SU-DHL-6 (cell line): ENCODE data around the gene GLDN.

Experiments
- H2AFZ ChIP-seq: fragments of 200-600 bp; sonication (generic); 2 replicates; pipeline ENCODE4 v1.6.1; 2014; ENCODE audit warnings: low read depth, mild to moderate bottlenecking, moderate library complexity, mixed read lengths, antibody characterized with exemption, low read length; ENCODE audit not compliant: severe bottlenecking
- H3F3A ChIP-seq: fragments of 200-600 bp; shearing (Covaris generic); 2 replicates; pipeline ENCODE4 v1.6.0; 2016; ENCODE audit warnings: antibody characterized with exemption, mild to moderate bottlenecking; ENCODE audit not compliant: insufficient read depth
- H3K27ac ChIP-seq: fragments of 200-600 bp; sonication (generic); 2 replicates; pipeline ENCODE4 v1.5.1; 2016; ENCODE audit warnings: low read depth, mild to moderate bottlenecking, low read length, moderate library complexity, mixed read lengths
- H3K27me3 ChIP-seq: fragments of 200-600 bp; sonication (generic), shearing (Covaris generic); 2 replicates; pipeline ENCODE4 v1.6.0; 2014; ENCODE audit warnings: mild to moderate bottlenecking, low read length
- H3K36me3 ChIP-seq: fragments of 200-600 bp; sonication (generic); 2 replicates; pipeline ENCODE4 v1.6.1; 2014; ENCODE audit warnings: mild to moderate bottlenecking, low read length, mixed read lengths
- H3K4me2 ChIP-seq: fragments of 300-600, 200-600 bp; shearing (Covaris generic), sonication (generic); 2 replicates; pipeline ENCODE4 v1.6.0; 2014; ENCODE audit warnings: low read length, low read depth, mild to moderate bottlenecking; ENCODE audit not compliant: poor library complexity, severe bottlenecking
- H3K4me3 ChIP-seq: fragments of 200-600 bp; sonication (generic); 2 replicates; pipeline ENCODE4 v1.5.1; 2014; ENCODE audit warnings: antibody characterized with exemption, low read length, mild to moderate bottlenecking, mixed read lengths; ENCODE audit not compliant: insufficient read depth, poor library complexity, severe bottlenecking
- H3K79me2 ChIP-seq: fragments of 200-600 bp; sonication (generic); 2 replicates; pipeline ENCODE4 v1.6.1; 2014; ENCODE audit warnings: mild to moderate bottlenecking, low read length, moderate library complexity; ENCODE audit not compliant: insufficient read depth
- H3K9ac ChIP-seq: fragments of 200-600 bp; sonication (generic); 2 replicates; pipeline ENCODE4 v1.7.0; 2014; ENCODE audit warnings: mild to moderate bottlenecking, low read length
- H3K9me2 ChIP-seq: fragments of 200-600 bp; sonication (generic); replicated peaks from 2 replicates; pipeline ENCODE4 v1.6.1; 2014; ENCODE audit warnings: low read length; ENCODE audit not compliant: insufficient read depth
- H3K9me3 ChIP-seq: fragments of 200-600 bp; sonication (generic); 2 replicates; pipeline ENCODE4 v1.6.1; 2014; ENCODE audit warnings: low read length, mixed read lengths; ENCODE audit not compliant: insufficient read depth
- H4K20me1 ChIP-seq: fragments of 200-600 bp; sonication (generic); 2 replicates; pipeline ENCODE4 v1.6.1; 2014; ENCODE audit warnings: low read depth, mild to moderate bottlenecking, antibody characterized with exemption, low read length, moderate library complexity, mixed read lengths
- CTCF ChIP-seq: fragments of 200-600 bp; sonication (generic); IDR thresholded peaks from one replicate; pipeline ENCODE4 v1.5.1; 2017; ENCODE audit warnings: antibody characterized with exemption, mild to moderate bottlenecking, low read length, moderate library complexity; ENCODE audit not compliant: insufficient read depth, poor library complexity, severe bottlenecking
- EZH2phosphoT487 ChIP-seq: fragments of 200-600 bp; sonication (generic), shearing (Covaris generic); conservative IDR thresholded peaks from 2 replicates; pipeline ENCODE4 v1.6.1; 2018; ENCODE audit warnings: mild to moderate bottlenecking, antibody characterized with exemption, low read length, moderate library complexity, mixed read lengths

Gene GLDN

GRCh38 chr15:51368751-51369450 lies 27.4 kb downstream of the GLDN start:
- Histone ChIP-seq H3K27ac (no peak overlapping the region), H3K9me3 (no peaks in the 10 kb centered on the region)

GRCh38 chr15:51369451-51369761 lies 28.0 kb downstream of the GLDN start:
- Histone ChIP-seq H3K4me3 (no peak overlapping the region), H3K36me3 (no peaks in the 10 kb centered on the region), H3K27ac (no peak overlapping the region), H2AFZ (no peak overlapping the region), H4K20me1 (no peaks in the 10 kb centered on the region), H3K9me2 (no peaks in the 10 kb centered on the region), H3K9ac (no peak overlapping the region), H3K4me2 (no peak overlapping the region), H3F3A (no peaks in the 10 kb centered on the region), H3K79me2 (no peaks in the 10 kb centered on the region), H3K27me3 (no peaks in the 10 kb centered on the region), H3K9me3 (no peaks in the 10 kb centered on the region)
- TF ChIP-seq CTCF (no peak), EZH2phosphoT487 (no peak)

More at GRCh38 chr15:51368751-51369450, 27.4 kb downstream of the GLDN start:
- no peaks in the 10 kb centered on the region for H4K20me1 ChIP-seq
- no peaks in the 10 kb centered on the region for H3K36me3 ChIP-seq
- H3K27me3 ChIP-seq: no peaks in the 10 kb centered on the region
- no peak overlapping the region for H3K9ac ChIP-seq
- no peaks in the 10 kb centered on the region for H3F3A ChIP-seq
- no peak overlapping the region for H2AFZ ChIP-seq
- TF ChIP-seq EZH2phosphoT487: no peak
- no peak for TF ChIP-seq CTCF
- H3K9me2 ChIP-seq: no peaks in the 10 kb centered on the region
- H3K4me3 ChIP-seq: no peak overlapping the region
- no peaks in the 10 kb centered on the region for H3K79me2 ChIP-seq
- no peak overlapping the region for H3K4me2 ChIP-seq

GRCh38 chr15:51371266-51371665 lies 29.8 kb downstream of the GLDN start:
- Histone ChIP-seq H3K27me3 (no peaks in the 10 kb centered on the region), H3K9ac (no peak overlapping the region), H3K79me2 (no peaks in the 10 kb centered on the region), H3K4me3 (no peak overlapping the region), H4K20me1 (no peaks in the 10 kb centered on the region), H3K9me2 (no peaks in the 10 kb centered on the region), H3K9me3 (no peaks in the 10 kb centered on the region), H3K4me2 (no peak overlapping the region), H3K36me3 (no peaks in the 10 kb centered on the region), H3F3A (no peaks in the 10 kb centered on the region), H3K27ac (no peak overlapping the region), H2AFZ (no peak overlapping the region)
- TF ChIP-seq EZH2phosphoT487 (no peak), CTCF (no peak)
